ENCODE data around the gene TWSG1.

GRCh38 chr18:9321736-9322135, 12.8 kb upstream of the TWSG1 start:
- TF ChIP-seq CTCF (IDR thresholded peaks at IDR 0.05; ENCODE audit: extremely low read depth in 1 of 2, insufficient read depth in 1 of 2, low read depth in 1 of 2, low read length in 2 of 2) (no peak), MYC (IDR thresholded peaks at IDR 0.05; ENCODE audit: low read depth, low read length) (no peak), EZH2 (IDR thresholded peaks at IDR 0.05; ENCODE audit: borderline replicate concordance, low read depth, low read length, severe bottlenecking) (no peak)
